Endothelial cell (in vitro differentiated cells): ENCODE data around the gene DSCAML1. TPM values are rescaled to one million over a fixed set of nuclear protein-coding genes. Genes with fewer than 3 reads are reported as not detected.

Experiments used
- DNase-seq: peaks from one replicate; pipeline ENCODE4 v3.0.0; 2021; ENCODE audit warnings: low spot score
- H3K27ac Mint-ChIP-seq: one replicate; pipeline ENCODE4 v1.8.0; 2021; ENCODE audit warnings: mixed read lengths, inconsistent platforms; ENCODE audit not compliant: unreplicated experiment
- H3K27me3 Mint-ChIP-seq: one replicate; pipeline ENCODE4 v1.8.0; 2021; ENCODE audit warnings: mild to moderate bottlenecking, moderate library complexity, mixed read lengths, inconsistent platforms; ENCODE audit not compliant: unreplicated experiment
- H3K36me3 Mint-ChIP-seq: one replicate; pipeline ENCODE4 v1.8.0; 2021; ENCODE audit warnings: mild to moderate bottlenecking, low read depth, mixed read lengths, inconsistent platforms; ENCODE audit not compliant: unreplicated experiment
- H3K4me1 Mint-ChIP-seq: one replicate; pipeline ENCODE4 v1.8.0; 2021; ENCODE audit warnings: mild to moderate bottlenecking, mixed read lengths, inconsistent platforms; ENCODE audit not compliant: unreplicated experiment
- H3K4me3 Mint-ChIP-seq: one replicate; pipeline ENCODE4 v1.8.0; 2021; ENCODE audit warnings: mild to moderate bottlenecking, mixed read lengths, inconsistent platforms; ENCODE audit not compliant: unreplicated experiment
- H3K9me3 Mint-ChIP-seq: one replicate; pipeline ENCODE4 v1.8.0; 2021; ENCODE audit warnings: mixed read lengths, inconsistent platforms; ENCODE audit not compliant: unreplicated experiment
- total RNA-seq: library from RNA; stranded (reverse); fragmentation: NEBNext Ultra II Directional; extraction: Animal tissue kit (Norgen Biotek cat#: 25700); gene quantifications from one replicate; pipeline ENCODE4 v1.2.1, GENCODE V29; 2021; ENCODE audit not compliant: unreplicated experiment
- TF ChIP-seq, protein P1 (sequence below): fragments of 200-600 bp; sonication (generic); IDR thresholded peaks from one replicate; pipeline ENCODE4 v1.5.0; 2021; ENCODE audit warnings: antibody characterized with exemption; ENCODE audit not compliant: unreplicated experiment

Gene DSCAML1
- total RNA-seq, 1 donor from 2014 or later: 3.8 TPM

DNA sequence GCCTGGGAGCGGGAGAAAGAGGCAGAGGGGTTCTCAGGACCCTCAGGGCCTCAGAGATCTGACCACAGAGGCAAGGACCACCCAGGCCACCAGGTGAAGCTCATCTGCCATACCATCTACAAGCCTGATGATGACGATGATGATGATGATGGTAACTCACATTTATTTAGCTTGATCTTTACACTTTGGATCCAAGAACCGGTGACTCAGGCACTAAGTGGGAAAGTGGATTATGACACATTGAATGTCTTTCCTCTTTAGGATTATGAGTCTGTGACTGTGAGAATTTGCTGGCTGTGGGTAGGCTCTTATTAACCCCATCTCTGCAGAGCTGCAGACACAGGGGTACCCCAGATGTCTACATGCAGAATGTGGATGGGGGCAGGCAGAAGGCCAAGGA, 110.3 kb downstream of the DSCAML1 start:
- no peak overlapping the region for H3K27ac Mint-ChIP-seq
- no peak overlapping the region for H3K4me3 Mint-ChIP-seq
- TF ChIP-seq, protein P1, sequence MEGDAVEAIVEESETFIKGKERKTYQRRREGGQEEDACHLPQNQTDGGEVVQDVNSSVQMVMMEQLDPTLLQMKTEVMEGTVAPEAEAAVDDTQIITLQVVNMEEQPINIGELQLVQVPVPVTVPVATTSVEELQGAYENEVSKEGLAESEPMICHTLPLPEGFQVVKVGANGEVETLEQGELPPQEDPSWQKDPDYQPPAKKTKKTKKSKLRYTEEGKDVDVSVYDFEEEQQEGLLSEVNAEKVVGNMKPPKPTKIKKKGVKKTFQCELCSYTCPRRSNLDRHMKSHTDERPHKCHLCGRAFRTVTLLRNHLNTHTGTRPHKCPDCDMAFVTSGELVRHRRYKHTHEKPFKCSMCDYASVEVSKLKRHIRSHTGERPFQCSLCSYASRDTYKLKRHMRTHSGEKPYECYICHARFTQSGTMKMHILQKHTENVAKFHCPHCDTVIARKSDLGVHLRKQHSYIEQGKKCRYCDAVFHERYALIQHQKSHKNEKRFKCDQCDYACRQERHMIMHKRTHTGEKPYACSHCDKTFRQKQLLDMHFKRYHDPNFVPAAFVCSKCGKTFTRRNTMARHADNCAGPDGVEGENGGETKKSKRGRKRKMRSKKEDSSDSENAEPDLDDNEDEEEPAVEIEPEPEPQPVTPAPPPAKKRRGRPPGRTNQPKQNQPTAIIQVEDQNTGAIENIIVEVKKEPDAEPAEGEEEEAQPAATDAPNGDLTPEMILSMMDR: no peak
- H3K27me3 Mint-ChIP-seq: peaks cover 7% of the 10 kb centered on the region
- H3K4me1 Mint-ChIP-seq: no peaks in the 10 kb centered on the region
- no peaks in the 10 kb centered on the region for H3K36me3 Mint-ChIP-seq
- no peak for DNase-seq
- no peaks in the 10 kb centered on the region for H3K9me3 Mint-ChIP-seq

DNA sequence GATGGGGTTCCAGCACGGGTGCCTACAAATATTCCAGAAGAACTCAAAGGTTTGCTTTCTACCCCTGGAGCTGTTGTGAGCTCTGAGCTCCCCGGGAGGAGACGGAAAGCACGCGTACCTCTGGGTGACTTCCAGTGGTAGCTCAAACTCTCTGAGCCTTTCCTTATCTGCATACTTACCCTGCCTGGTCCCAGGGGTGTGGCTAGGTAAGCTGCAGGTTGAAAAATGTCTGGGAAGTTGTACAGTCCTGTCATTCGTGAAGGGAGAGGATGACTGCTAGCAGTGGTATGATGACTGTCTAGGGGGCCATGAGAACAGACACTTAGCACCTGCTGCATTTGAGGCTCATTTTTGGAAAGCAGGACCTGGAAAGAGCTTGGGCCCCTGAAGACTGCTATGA, 111.5 kb downstream of the DSCAML1 start:
- no peaks in the 10 kb centered on the region for H3K4me1 Mint-ChIP-seq
- no peak for DNase-seq
- H3K4me3 Mint-ChIP-seq: no peak overlapping the region
- no peaks in the 10 kb centered on the region for H3K36me3 Mint-ChIP-seq
- no peaks in the 10 kb centered on the region for H3K9me3 Mint-ChIP-seq
- H3K27ac Mint-ChIP-seq: no peak overlapping the region
- H3K27me3 Mint-ChIP-seq: peaks cover 7% of the 10 kb centered on the region
- TF ChIP-seq, protein P1: no peak

DNA sequence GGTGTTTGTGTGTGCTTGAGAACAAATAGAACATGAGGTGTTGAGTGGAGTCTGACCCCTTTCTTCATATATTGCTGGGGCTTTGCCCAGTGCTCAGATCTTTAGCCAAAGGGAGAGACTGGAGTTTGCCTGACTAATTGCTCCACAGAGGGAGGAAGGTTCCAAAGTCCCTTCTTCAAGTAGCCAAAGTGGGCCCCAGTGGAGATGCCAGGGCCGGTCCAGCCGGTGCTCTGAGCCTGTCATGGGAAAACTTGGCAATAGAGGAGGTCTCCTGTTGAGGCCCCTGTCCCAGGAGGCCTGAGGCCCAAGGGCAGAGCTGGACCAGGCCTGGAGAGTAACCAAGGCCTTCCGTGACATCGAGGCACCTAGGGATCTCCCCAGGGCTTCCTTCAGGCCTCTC, 112.3 kb downstream of the DSCAML1 start:
- Mint-ChIP-seq H3K4me1 (no peaks in the 10 kb centered on the region), H3K9me3 (no peaks in the 10 kb centered on the region), H3K36me3 (no peaks in the 10 kb centered on the region), H3K4me3 (no peak overlapping the region), H3K27ac (no peak overlapping the region), H3K27me3 (peaks cover 7% of the 10 kb centered on the region)
- TF ChIP-seq, protein P1: no peak
- no peak for DNase-seq

DNA sequence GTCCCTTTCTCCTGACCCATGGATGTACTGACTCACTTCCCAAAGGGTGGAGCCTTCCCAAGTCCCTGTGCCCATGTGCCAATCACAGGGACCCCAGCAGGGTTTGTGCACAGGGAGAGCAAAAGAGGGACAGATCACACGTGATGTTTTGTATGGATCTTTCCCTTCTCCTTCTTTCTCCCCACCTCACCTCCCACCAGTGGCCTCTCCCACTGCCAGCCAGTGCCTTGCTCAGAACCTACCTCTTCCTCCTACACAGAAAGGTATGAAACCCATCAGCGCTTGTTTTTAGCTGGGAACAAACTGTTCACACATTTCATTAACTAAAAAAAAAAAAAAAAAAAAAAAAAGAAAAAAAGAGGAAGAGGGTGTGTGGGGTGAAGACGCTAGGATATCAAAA, 112.9 kb downstream of the DSCAML1 start:
- TF ChIP-seq, protein P1: no peak
- H3K27ac Mint-ChIP-seq: no peak overlapping the region
- no peak for DNase-seq

DNA sequence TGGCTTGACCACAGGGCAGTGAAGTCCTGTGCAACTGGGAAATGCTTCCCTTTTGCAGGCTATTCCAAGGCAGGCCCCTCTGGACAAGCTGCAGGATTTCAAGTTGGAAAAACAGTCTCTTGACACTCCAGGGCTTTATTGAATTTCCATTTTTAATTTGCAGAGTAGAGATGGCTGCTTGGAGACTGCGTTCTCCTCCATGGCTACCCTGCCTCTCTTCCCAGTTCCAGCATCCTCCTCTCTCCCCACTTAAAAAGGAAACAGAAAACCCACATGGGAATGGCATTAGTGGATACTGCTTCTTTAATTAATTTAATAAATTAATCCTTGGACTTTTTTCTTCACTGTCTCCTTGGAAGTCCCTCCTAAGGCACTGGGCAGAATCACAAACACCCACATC, 115.6 kb downstream of the DSCAML1 start:
- H3K36me3 Mint-ChIP-seq: no peaks in the 10 kb centered on the region
- no peak for DNase-seq
- H3K9me3 Mint-ChIP-seq: no peaks in the 10 kb centered on the region
- H3K27ac Mint-ChIP-seq: no peak overlapping the region
- TF ChIP-seq, protein P1: no peak
- H3K4me3 Mint-ChIP-seq: no peak overlapping the region
- no peaks in the 10 kb centered on the region for H3K4me1 Mint-ChIP-seq
- H3K27me3 Mint-ChIP-seq: peaks cover 11% of the 10 kb centered on the region

More for the DNA sequence above, 112.9 kb downstream of the DSCAML1 start:
- H3K9me3 Mint-ChIP-seq: no peaks in the 10 kb centered on the region
- peaks cover 7% of the 10 kb centered on the region for H3K27me3 Mint-ChIP-seq
- H3K4me3 Mint-ChIP-seq: no peak overlapping the region
- no peaks in the 10 kb centered on the region for H3K4me1 Mint-ChIP-seq
- H3K36me3 Mint-ChIP-seq: no peaks in the 10 kb centered on the region
